NCI-H128 (cell line): ENCODE data around the gene SERPINI1.
A peak's percentile ranks its signal among the peaks of the same experiment; 100 is the strongest.

ENCODE experiments used
- DNase-seq: peaks from one replicate; lab custom pipeline; 2025; ENCODE audit not compliant: unreplicated experiment; lab: John Stamatoyannopoulos, UW

SERPINI1 gene

GRCh38 chr3:167735233-167736138 lies at the start of gene SERPINI1:
Gene SERPINI1 (plus strand): TSS chr3:167735721. CDS start chr3:167789129, 53,408 bp downstream.
- peak; percentile 93 for DNase-seq

- DNase-seq, result no peak
These were observed 44.2 kb upstream of the SERPINI1 start for GRCh38 chr3:167691366-167691765.

GRCh38 chr3:167694121-167694520 lies 41.4 kb upstream of the SERPINI1 start:
- DNase-seq, result no peak

GRCh38 chr3:167700046-167700445 lies 35.5 kb upstream of the SERPINI1 start:
- DNase-seq, result no peak

GRCh38 chr3:167700926-167701325 lies 34.6 kb upstream of the SERPINI1 start:
- no peak for DNase-seq

GRCh38 chr3:167705840-167706239 lies 29.7 kb upstream of the SERPINI1 start:
- no peak for DNase-seq

- no peak for DNase-seq
These were observed 25.8 kb upstream of the SERPINI1 start for GRCh38 chr3:167709690-167710089.

- no peak for DNase-seq
These were observed 25.0 kb upstream of the SERPINI1 start for GRCh38 chr3:167710552-167710951.

- DNase-seq, result no peak
These were observed 24.1 kb upstream of the SERPINI1 start for GRCh38 chr3:167711439-167711838.

GRCh38 chr3:167712445-167712844 lies 23.1 kb upstream of the SERPINI1 start:
- DNase-seq, result no peak

- no peak for DNase-seq
These were observed 20.6 kb upstream of the SERPINI1 start for GRCh38 chr3:167714871-167715270.

- no peak for DNase-seq
These were observed 18.6 kb upstream of the SERPINI1 start for GRCh38 chr3:167716920-167717319.

- no peak for DNase-seq
These were observed 16.9 kb upstream of the SERPINI1 start for GRCh38 chr3:167718582-167718981.

GRCh38 chr3:167723025-167723512 lies 12.5 kb upstream of the SERPINI1 start:
- DNase-seq, result no peak

- DNase-seq, result no peak
These were observed 11.6 kb upstream of the SERPINI1 start for GRCh38 chr3:167723872-167724271.

GRCh38 chr3:167728176-167728575 lies 7.3 kb upstream of the SERPINI1 start:
- no peak for DNase-seq

- DNase-seq, result no peak
These were observed 6.7 kb upstream of the SERPINI1 start for GRCh38 chr3:167728632-167729323.

GRCh38 chr3:167729591-167729990 lies 5.9 kb upstream of the SERPINI1 start:
- no peak for DNase-seq

GRCh38 chr3:167731393-167731792 lies 4.1 kb upstream of the SERPINI1 start:
- no peak for DNase-seq

GRCh38 chr3:167732313-167733065 lies 3.0 kb upstream of the SERPINI1 start:
- no peak for DNase-seq

GRCh38 chr3:167733961-167734497 lies 1.5 kb upstream of the SERPINI1 start:
- no peak for DNase-seq
